ENCODE measurements around the gene HECW1.

DNA sequence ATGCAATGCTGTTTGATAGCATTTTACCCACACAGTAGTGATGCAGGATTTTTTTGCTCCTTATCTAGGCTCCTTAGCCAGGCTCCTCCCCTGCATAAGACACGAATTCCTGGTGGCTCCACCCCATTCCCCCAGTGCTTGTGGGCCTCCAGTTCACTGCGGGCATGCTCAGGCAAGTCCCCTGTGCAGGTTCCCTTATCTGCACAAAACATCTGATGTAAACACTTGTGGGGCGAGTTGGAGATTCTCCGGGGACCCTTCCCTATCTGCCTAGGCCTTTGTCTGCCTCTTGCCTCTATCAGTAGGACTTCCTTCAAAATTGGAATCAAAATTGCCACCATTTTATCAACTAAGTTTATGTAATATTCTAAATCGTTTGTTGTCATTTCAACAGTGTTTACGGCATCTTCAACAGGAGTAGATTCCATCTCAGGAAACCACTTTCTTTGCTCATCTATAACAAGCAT lies 465.1 kb downstream of the HECW1 start:
- TF ChIP-seq JUND (IDR thresholded peaks at IDR 0.05; ENCODE audit: low read length) (no peak), PHF8 (conservative IDR thresholded peaks at IDR 0.05; ENCODE audit: low read depth, low read length) (no peak), CBX8 (IDR thresholded peaks at IDR 0.05; ENCODE audit: borderline replicate concordance, low read depth, low read length) (no peak), EP300 (IDR thresholded peaks at IDR 0.05; ENCODE audit: borderline replicate concordance in 1 of 2, low read depth in 2 of 2, low read length in 2 of 2) (no peak), MAX (IDR thresholded peaks at IDR 0.05) (no peak)

Data from H1 (cell line).